Endothelial cell of umbilical vein (primary cell): ENCODE measurements around the gene ARID1B. TPM values are rescaled to one million over a fixed set of nuclear protein-coding genes. Genes with fewer than 3 reads are reported as not detected.

Experiments
- BruUV-seq: library from RNA; stranded (reverse); fragments of 400-500 nt; replicated peaks from 2 replicates; lab custom pipeline; 2021; lab: Mats Ljungman, UMichigan
- CTCF ChIA-PET: fragments of 300-600, 350-600 bp; sonication (Branson Sonifier 250); formaldehyde crosslinking; loops from one replicate; lab custom pipeline; 2021; ENCODE audit warnings: antibody characterized with exemption, inconsistent platforms; lab: Charles Lee
- POLR2A ChIA-PET: fragments of 300-600, 350-600 bp; sonication (Branson Sonifier 250); formaldehyde crosslinking; loops from one replicate; lab custom pipeline; 2021; ENCODE audit warnings: antibody characterized with exemption, inconsistent platforms; lab: Charles Lee
- DNase-seq: peaks from one replicate; pipeline ENCODE4 v3.0.0-alpha.2; 2011; ENCODE audit warnings: low read depth, low spot score
- FAIRE-seq: peaks from 2 replicates; lab custom pipeline; 2011; peaks lifted over from hg19 to GRCh38; lab: Jason Lieb, UNC
- H2AFZ ChIP-seq: 2 replicates; pipeline ENCODE4 v1.6.0; 2012; ENCODE audit warnings: low read depth, low read length, control low read depth, inconsistent platforms
- H3K27ac ChIP-seq: 2 replicates; pipeline ENCODE4 v1.5.1; 2011; ENCODE audit warnings: low read depth, mild to moderate bottlenecking, control low read depth, low read length, moderate library complexity; ENCODE audit not compliant: insufficient read depth
- H3K27me3 ChIP-seq, 2 experiments: 2 replicates each; pipeline versions ENCODE4 v1.6.0 to v1.6.1; 2011; ENCODE audit warnings: low read length in 2 of 2, mixed read lengths in 1 of 2; ENCODE audit not compliant: control insufficient read depth in 2 of 2, insufficient read depth in 2 of 2
- H3K36me3 ChIP-seq, 2 experiments: 2 replicates in 1 of 2; 3 replicates in 1 of 2; pipeline ENCODE4 v1.5.1; 2011; ENCODE audit warnings: low read length in 2 of 2, mild to moderate bottlenecking in 1 of 2, moderate library complexity in 1 of 2; ENCODE audit not compliant: control insufficient read depth in 2 of 2, insufficient read depth in 2 of 2; ENCODE audit errors: extremely low read depth in 1 of 2
- H3K4me1 ChIP-seq: 3 replicates; pipeline ENCODE4 v1.5.1; 2011; ENCODE audit warnings: mild to moderate bottlenecking, low read length; ENCODE audit not compliant: control insufficient read depth, insufficient read depth; ENCODE audit errors: extremely low read depth
- H3K4me2 ChIP-seq: 2 replicates; pipeline ENCODE4 v1.6.1; 2011; ENCODE audit warnings: low read length, control low read depth, mixed read lengths; ENCODE audit not compliant: insufficient read depth
- H3K4me3 ChIP-seq, 3 experiments: fragments of 200-600 bp in 1 of 3; sonication (generic), shearing (Covaris generic) in 1 of 3; replicated peaks in 1 of 3; 2 replicates each; pipeline ENCODE4 v1.5.1; 2011 to 2016; ENCODE audit warnings: control low read depth in 3 of 3, low read length in 3 of 3, mild to moderate bottlenecking in 2 of 3, inconsistent platforms in 1 of 3, low read depth in 1 of 3, moderate library complexity in 1 of 3; ENCODE audit not compliant: insufficient read depth in 1 of 3
- H3K79me2 ChIP-seq: 2 replicates; pipeline ENCODE4 v1.6.0; 2012; ENCODE audit warnings: low read length, inconsistent platforms; ENCODE audit not compliant: control insufficient read depth, insufficient read depth
- H3K9ac ChIP-seq: replicated peaks from 2 replicates; pipeline ENCODE3; 2011; ENCODE audit warnings: low read length, control low read depth; ENCODE audit not compliant: insufficient read depth; ENCODE audit errors: extremely low read depth
- H3K9me1 ChIP-seq: replicated peaks from 3 replicates; pipeline ENCODE4 v1.6.0; 2011; ENCODE audit warnings: mild to moderate bottlenecking, low read length; ENCODE audit not compliant: control insufficient read depth, insufficient read depth; ENCODE audit errors: extremely low read depth
- H3K9me3 ChIP-seq: replicated peaks from 2 replicates; pipeline ENCODE4 v1.5.1; 2012; ENCODE audit warnings: low read length, inconsistent platforms; ENCODE audit not compliant: control insufficient read depth, insufficient read depth
- H4K20me1 ChIP-seq: replicated peaks from 2 replicates; pipeline ENCODE3; 2011; ENCODE audit warnings: mild to moderate bottlenecking, low read length; ENCODE audit not compliant: control insufficient read depth, insufficient read depth; ENCODE audit errors: extremely low read depth
- EZH2 ChIP-seq: IDR thresholded peaks from 2 replicates; pipeline ENCODE4 v1.6.1; 2012; ENCODE audit warnings: borderline replicate concordance, low read depth, mild to moderate bottlenecking, moderate library complexity, low read length, inconsistent platforms; ENCODE audit not compliant: severe bottlenecking
- FOS ChIP-seq: IDR thresholded peaks from 2 replicates; pipeline ENCODE4 v1.6.1; 2011; ENCODE audit warnings: mild to moderate bottlenecking, low read length, moderate library complexity, borderline replicate concordance; ENCODE audit not compliant: insufficient read depth
- GATA2 ChIP-seq: IDR thresholded peaks from 2 replicates; pipeline ENCODE4 v1.7.0; 2011; ENCODE audit warnings: low read depth, mild to moderate bottlenecking, moderate library complexity, mixed read lengths, low read length; ENCODE audit not compliant: insufficient read length, insufficient read depth
- JUN ChIP-seq: IDR thresholded peaks from 2 replicates; pipeline ENCODE4 v1.6.1; 2011; ENCODE audit warnings: borderline replicate concordance, low read depth; ENCODE audit not compliant: insufficient read length, insufficient read depth
- MAX ChIP-seq: IDR thresholded peaks from 2 replicates; pipeline ENCODE4 v1.6.1; 2011; ENCODE audit not compliant: insufficient read depth, insufficient read length
- MYC ChIP-seq: IDR thresholded peaks from one replicate; pipeline ENCODE4 v1.6.1; 2011; ENCODE audit warnings: mild to moderate bottlenecking, low read depth, low read length
- POLR2A ChIP-seq: IDR thresholded peaks from 2 replicates; pipeline ENCODE4 v1.6.1; 2012; ENCODE audit warnings: low read depth, mild to moderate bottlenecking, control low read depth, low read length
- POLR2AphosphoS5 ChIP-seq: IDR thresholded peaks from 2 replicates; pipeline ENCODE4 v1.6.1; 2012; ENCODE audit warnings: low read depth, mild to moderate bottlenecking, control low read depth, low read length, moderate library complexity; ENCODE audit not compliant: insufficient read depth
- dilution Hi-C: fragments of 300-500 bp; cut with MboI; formaldehyde crosslinking; loops from one replicate; pipeline ENCODE4 v1.15.0; 2019; ENCODE audit warnings: low sequenced_read_pairs; ENCODE audit not compliant: extremely low pct_ligation_motif_present
- intact Hi-C: fragments of 100-400 bp; cut with micrococcal nuclease; formaldehyde crosslinking; loops from one replicate; pipeline ENCODE4 v1.10.0; 2022
- polyA plus RNA-seq, 4 experiments: library from polyadenylated mRNA; depleted of rRNA in 3 of 4; stranded (reverse) in 3 of 4; unstranded in 1 of 4; fragments of >200 nt; gene quantifications; 2 replicates each; pipeline versions ENCODE4 v1.2.1 to v1.2.3, GENCODE V29; 2011 to 2012; ENCODE audit warnings: missing spikeins in 1 of 4
- total RNA-seq: library from RNA; stranded (reverse); gene quantifications from 2 replicates; pipeline ENCODE4 v1.2.3, GENCODE V29; 2021
- TF ChIP-seq, protein P1 (sequence below), 2 donors: IDR thresholded peaks; 1 replicate in 1 of 2; 2 replicates in 1 of 2; pipeline ENCODE4 v1.5.1; 2011; ENCODE audit warnings: low read length in 2 of 2, mild to moderate bottlenecking in 2 of 2, moderate library complexity in 2 of 2, control low read depth in 1 of 2, inconsistent platforms in 1 of 2, low read depth in 1 of 2; ENCODE audit not compliant: insufficient read depth in 1 of 2; ENCODE audit errors: extremely low read depth in 1 of 2

The ARID1B gene
- total and polyA plus RNA-seq, 2 donors (not counting 3 experiments of a cell fraction or from before 2014, with no cell fraction given), result 21.8 to 89.5 TPM

DNA sequence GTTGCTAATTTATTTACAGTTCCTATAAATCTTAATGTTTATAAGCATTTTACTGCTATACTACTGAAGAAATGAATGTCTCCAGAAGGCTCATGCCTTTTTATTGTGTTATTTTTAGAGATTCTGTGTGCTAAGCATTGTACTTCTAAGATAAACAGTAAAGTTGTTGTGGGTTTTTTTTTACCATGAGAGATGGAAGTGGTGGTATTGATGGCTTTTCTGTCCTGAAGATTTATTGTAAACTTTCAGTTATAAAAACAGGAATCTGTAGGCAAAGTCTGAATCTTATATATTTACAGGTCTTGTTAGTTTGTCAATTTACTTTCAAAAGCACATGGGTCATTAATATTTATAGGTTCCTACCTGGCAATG lies 299.3 kb downstream of the ARID1B start:
- dilution Hi-C loops, result no loop called here
- ChIA-PET POLR2A (no interaction called here), CTCF (no interaction called here)
- H2AFZ ChIP-seq, result no peak overlapping the region
- no peaks in the 10 kb centered on the region for H4K20me1 ChIP-seq
- TF ChIP-seq POLR2AphosphoS5, result no peak
- TF ChIP-seq MYC, result no peak
- no peak for TF ChIP-seq FOS
- TF ChIP-seq MAX, result no peak
- TF ChIP-seq GATA2, result no peak
- TF ChIP-seq, protein P1, sequence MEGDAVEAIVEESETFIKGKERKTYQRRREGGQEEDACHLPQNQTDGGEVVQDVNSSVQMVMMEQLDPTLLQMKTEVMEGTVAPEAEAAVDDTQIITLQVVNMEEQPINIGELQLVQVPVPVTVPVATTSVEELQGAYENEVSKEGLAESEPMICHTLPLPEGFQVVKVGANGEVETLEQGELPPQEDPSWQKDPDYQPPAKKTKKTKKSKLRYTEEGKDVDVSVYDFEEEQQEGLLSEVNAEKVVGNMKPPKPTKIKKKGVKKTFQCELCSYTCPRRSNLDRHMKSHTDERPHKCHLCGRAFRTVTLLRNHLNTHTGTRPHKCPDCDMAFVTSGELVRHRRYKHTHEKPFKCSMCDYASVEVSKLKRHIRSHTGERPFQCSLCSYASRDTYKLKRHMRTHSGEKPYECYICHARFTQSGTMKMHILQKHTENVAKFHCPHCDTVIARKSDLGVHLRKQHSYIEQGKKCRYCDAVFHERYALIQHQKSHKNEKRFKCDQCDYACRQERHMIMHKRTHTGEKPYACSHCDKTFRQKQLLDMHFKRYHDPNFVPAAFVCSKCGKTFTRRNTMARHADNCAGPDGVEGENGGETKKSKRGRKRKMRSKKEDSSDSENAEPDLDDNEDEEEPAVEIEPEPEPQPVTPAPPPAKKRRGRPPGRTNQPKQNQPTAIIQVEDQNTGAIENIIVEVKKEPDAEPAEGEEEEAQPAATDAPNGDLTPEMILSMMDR (IDR thresholded peaks at IDR 0.05; ENCODE audit: extremely low read depth in 1 of 2, insufficient read depth in 1 of 2, low read depth in 1 of 2, low read length in 2 of 2), result no peak
- TF ChIP-seq EZH2, result no peak
- no peak for TF ChIP-seq JUN
- TF ChIP-seq POLR2A, result no peak
- H3K9me3 ChIP-seq, result no peaks in the 10 kb centered on the region
- intact Hi-C loops, result no loop called here
- H3K36me3 ChIP-seq, result no peaks in the 10 kb centered on the region
- no peak overlapping the region for H3K27ac ChIP-seq
- H3K79me2 ChIP-seq, result no peaks in the 10 kb centered on the region
- no peaks in the 10 kb centered on the region for H3K4me1 ChIP-seq
- no peak overlapping the region for H3K9ac ChIP-seq
- no peaks in the 10 kb centered on the region for H3K27me3 ChIP-seq
- no peak for DNase-seq
- H3K4me3 ChIP-seq, result no peak overlapping the region
- no peak for FAIRE-seq
- no peak overlapping the region for H3K4me2 ChIP-seq
- BruUV-seq, result no TSS peak
- H3K9me1 ChIP-seq, result peaks cover 3% of the 10 kb centered on the region
